HG03103 (cell line): ENCODE results near the gene CEP63.

Experiments
- ATAC-seq: cut with Tn5 transposase; IDR thresholded peaks from one replicate; pipeline ENCODE4 v1.9.1; 2021; ENCODE audit warnings: low read depth; ENCODE audit not compliant: unreplicated experiment

Gene CEP63

GRCh38 chr3:134485718-134486576, at the start of gene CEP63, which contains the start of gene ANAPC13:
Gene CEP63 (plus strand): TSS chr3:134486057. CDS start chr3:134495321, 9,264 bp downstream.
Gene ANAPC13 (minus strand): TSS chr3:134485985. CDS start chr3:134482904, 3,081 bp downstream.
- peak; percentile 63 for ATAC-seq

DNA sequence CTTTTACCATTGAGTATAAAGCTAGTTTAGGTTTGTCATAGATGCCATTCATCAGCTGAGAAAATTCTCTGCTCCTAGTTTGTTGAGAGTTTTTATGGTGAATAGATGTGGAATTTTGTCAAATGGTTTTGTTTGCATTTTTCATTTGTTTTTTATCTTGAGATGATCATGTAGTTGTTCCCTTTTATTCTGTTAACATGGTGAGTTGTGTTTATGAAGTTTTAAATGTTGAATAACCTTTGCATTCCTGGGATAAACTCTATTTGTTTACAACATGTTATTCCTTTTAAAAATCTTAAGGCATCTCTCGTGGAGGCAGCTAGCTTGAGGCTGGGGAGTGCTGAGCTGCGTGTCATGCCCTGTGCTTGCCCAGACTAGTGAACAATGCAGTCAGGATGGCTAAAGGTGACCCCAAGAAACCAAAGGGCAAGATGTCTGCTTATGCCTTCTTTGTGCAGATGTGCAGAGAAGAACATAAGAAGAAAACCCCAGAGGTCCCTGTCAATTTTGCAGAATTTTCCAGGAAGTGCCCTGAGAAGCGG, 48.6 kb upstream of the CEP63 start:
- no peak for ATAC-seq

GRCh38 chr3:134441321-134441720, 44.5 kb upstream of the CEP63 start:
- ATAC-seq, result no peak

DNA sequence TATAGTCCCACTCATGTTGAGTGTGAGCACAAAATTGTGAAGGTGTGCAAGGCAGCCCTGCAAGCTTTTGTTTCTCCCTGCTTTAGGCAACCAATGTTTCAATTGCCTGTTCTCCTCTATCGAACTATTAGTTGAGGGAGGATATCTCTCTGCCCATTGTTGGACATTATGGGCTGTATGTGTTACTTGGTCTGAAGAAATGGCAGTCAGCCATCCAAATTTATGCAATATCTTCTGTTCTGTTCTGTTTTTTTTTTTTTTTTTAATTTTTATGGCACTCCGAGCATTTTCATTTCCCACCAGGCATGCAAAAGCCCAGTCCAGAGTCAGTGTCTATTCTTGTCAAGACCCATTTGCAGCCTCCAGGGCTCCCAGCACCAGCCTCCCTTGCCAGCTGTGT, 44.0 kb upstream of the CEP63 start:
- no peak for ATAC-seq

GRCh38 chr3:134445095-134445494, 40.8 kb upstream of the CEP63 start:
- no peak for ATAC-seq

- no peak for ATAC-seq
These were observed 40.2 kb upstream of the CEP63 start for GRCh38 chr3:134445636-134446035.

DNA sequence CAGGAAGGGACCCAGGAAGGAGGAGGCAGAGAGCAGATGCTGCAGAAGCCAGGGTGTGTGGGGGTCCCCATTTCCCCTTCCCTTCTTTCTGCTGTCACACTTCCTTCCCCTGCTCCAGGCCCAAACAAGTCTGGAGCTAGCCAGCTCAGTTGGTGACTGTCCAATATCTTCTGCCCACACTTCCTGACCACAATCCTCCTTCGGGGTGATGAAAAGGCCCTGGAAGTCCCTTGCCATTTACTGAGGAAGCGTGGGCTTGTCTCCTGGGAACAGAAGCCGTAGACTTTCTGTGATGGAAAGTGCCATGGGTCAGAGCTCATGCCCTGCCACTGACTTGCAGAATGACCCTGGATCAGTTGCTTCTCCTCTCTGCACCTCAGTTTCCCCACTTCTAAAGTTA, 39.1 kb upstream of the CEP63 start:
- no peak for ATAC-seq

DNA sequence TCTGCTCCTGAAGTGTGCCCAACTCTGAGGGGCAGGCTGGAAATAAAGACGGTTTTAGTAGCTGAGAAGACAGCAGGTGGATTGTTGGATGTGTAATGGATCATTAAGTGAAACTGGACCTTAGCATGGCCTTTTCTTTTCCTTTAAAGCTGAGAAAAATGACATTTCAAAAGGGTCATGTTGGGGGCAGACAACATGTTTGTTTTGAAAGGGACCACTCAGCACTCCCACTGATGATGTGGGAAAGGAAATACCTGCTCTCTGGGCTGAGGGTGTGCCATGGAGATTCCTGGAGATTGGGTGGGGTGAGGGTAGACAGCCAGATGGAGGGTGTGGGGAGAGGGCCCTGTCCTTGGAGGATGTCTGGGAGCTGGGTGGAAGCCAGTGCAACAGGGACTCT, 38.5 kb upstream of the CEP63 start:
- no peak for ATAC-seq

- no peak for ATAC-seq
These were observed 37.2 kb upstream of the CEP63 start for GRCh38 chr3:134448664-134449063.

- ATAC-seq, result no peak
These were observed 36.6 kb upstream of the CEP63 start for GRCh38 chr3:134449277-134449676.

- ATAC-seq, result no peak
These were observed 35.9 kb upstream of the CEP63 start for GRCh38 chr3:134449951-134450350.

DNA sequence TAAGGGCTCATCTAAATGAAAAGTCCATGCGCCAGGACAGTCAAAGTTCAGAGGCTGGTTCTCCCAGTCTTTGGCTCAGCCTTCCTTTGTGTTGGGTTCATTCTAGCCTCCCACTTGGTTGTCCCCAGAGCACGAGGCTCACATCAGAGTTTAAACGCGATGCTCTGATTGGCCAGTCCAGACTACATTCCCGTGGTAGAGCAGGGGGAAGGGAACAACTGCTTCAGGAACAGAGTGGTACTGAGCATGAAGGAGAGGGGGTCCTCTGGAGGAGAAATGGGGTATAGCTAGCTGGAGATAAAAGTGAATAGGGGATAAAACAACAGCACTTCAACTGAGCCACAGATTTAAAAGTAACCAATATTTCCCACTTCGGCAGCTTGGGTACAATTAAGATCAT, 32.2 kb upstream of the CEP63 start:
- no peak for ATAC-seq

GRCh38 chr3:134457376-134458074, 28.3 kb upstream of the CEP63 start:
- no peak for ATAC-seq

DNA sequence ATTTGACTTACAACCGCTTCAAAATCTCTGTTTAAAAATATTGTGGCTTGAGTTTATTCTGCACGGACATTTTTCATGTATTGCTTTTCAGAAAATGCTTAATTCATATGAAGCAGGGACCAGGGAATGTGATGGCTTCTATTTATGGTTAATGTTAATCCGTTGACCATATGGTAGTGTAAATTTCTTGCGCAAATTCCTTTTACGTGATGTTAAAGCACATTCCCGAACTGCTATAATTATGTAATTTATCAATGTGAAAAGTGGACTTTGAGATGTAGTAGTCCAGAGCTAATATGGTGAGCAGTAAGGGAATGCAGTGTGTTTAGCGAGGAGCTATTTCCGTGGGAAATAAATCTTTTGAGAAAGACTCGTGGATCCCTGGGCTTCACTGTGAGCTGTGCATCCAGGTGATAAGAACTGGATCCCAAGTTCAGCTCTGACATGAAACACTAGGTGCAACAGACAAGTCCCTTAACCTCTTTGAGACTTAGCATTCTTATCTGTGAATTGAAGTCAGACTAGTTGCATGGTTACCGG, 27.4 kb upstream of the CEP63 start:
- no peak for ATAC-seq

- no peak for ATAC-seq
These were observed 26.3 kb upstream of the CEP63 start for GRCh38 chr3:134459562-134459961.

DNA sequence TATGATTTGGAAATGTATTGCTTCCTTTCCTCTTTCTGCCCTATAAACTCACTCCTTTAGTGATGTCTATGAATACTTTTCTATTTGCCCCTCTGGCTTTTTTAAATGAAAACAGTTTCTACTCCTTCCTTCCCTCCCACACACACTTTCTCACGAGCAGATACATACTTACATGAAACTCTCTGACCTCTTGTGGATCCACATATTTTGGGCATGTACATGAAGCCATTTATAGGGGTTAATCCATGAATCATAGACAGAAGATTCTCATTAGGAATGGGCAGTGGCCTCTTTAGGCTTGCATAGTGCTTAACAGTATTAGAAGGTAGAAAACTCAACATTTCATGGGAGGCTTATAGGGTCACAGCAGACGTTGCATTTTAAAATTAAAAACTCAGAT, 24.9 kb upstream of the CEP63 start:
- ATAC-seq, result no peak

- ATAC-seq, result no peak
These were observed 23.4 kb upstream of the CEP63 start for GRCh38 chr3:134462331-134462941.

DNA sequence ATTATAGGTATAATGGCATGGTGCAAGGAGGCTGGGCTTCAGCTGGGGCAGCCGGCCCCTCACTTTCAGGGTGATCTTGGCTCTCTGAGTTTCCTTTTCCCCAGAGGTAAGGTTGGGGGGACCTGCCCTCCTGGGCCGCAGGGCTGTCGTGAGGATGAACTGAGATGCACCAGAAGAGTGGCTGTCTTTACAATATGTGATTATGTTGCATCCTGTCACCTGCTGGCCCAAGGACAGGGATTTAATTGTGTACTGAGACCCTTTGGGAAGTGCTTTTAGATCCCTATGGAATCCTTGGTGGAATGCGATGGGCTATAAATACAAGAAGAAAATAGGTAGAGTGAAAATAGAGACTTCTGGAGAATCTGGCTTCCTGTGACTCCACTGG, 22.2 kb upstream of the CEP63 start:
- no peak for ATAC-seq

DNA sequence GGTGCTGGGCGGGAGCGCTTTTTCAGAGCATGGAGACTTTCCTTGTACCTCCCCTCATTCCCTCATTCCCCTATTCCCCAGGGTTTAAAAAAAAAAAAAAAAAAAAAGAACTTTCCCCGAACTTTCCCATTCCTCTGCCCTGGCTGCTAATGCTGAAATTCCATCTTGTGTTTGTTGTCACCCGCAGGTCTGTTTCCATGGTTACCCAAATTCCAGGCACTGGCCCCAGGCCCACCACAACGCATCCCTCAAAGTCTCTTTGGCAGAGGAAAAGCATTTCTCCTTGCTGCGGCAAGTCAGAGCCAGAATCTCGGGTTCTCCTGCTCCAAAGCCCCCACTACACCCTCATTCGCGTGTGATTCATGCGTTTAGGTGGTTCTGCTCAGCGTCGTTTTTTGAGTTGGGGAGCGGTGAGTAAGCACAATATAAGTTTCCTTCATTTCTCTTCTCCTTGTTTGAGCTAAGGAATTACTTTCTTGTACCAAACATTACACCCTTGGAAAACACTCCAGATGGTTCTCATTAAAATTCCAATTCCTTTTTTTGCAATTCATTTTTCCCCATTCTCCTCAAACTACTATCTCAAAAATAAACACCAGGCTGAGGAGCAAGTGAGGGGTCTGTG, 21.7 kb upstream of the CEP63 start:
- no peak for ATAC-seq

- no peak for ATAC-seq
These were observed 21.0 kb upstream of the CEP63 start for GRCh38 chr3:134464689-134465365.
